HG03025 (cell line): ENCODE data around the gene TNFRSF6B.
"Not testable (repeated sequence)": the region's sequence is repeated elsewhere in the genome, so short reads cannot be mapped to it uniquely, and the experiment has no call there.

ENCODE experiments used
- ATAC-seq: cut with Tn5 transposase; IDR thresholded peaks from one replicate; pipeline ENCODE4 v1.9.1; 2021; ENCODE audit warnings: mild to moderate bottlenecking, moderate library complexity; ENCODE audit not compliant: unreplicated experiment, low FRiP score

The TNFRSF6B gene

GRCh38 chr20:63661959-63662812, 34.3 kb upstream of the TNFRSF6B start:
- ATAC-seq, result no peak

DNA sequence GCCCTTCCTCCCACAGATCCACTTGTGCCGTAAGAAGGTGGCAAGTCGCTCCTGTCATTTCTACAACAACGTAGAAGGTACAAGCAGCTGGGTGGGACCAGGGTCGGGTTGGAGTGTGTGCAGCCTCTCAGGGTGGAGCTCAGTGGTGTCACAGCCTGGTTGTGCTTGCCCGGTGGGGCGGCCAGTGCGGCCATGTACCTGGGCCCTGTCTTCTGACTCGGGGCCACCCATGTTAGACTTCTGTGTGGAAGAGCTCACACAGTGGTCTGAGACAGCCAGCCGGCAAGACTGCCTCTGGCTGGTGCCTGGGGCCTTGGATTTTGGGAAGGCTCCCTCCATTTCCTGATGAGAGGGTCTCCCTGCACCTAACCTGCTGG, 33.7 kb upstream of the TNFRSF6B start:
- ATAC-seq, result no peak

- ATAC-seq, result no peak
These were observed 33.0 kb upstream of the TNFRSF6B start for GRCh38 chr20:63663332-63664066.

DNA sequence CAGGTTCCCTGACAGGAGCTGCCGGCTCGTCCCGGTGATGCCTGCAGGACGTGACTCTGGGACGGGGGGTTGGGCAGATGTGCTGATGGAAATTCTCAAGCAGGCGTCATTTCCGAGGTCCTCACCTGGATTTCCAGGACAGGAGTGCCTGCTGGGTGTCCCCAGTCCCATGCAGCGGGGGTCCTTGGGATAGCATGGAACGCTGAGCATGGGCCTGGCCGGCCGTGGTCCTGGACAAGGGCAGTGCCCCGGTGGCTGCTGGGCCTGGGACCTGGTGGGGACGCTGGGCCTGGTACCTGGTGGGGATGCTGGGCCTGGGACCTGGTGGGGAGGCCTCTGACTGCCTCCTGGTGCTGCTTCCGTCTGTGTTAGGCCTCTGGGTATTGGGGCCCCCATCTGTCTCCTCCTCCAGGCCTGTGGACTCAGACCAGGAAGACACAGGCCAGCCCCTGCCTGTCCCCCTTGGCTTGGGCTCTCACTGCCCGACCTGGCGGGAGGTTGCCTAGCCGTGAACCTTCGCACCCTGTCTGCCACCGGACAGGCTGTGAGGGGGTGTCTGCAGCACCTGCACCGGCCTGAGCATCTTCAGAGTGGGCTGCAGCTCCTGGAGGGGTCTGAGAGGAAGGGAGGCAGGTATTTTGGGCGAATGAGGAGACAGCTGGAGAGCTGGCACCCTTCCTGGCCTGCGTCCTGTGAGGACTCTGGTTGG, 32.2 kb upstream of the TNFRSF6B start:
- ATAC-seq, result no peak

DNA sequence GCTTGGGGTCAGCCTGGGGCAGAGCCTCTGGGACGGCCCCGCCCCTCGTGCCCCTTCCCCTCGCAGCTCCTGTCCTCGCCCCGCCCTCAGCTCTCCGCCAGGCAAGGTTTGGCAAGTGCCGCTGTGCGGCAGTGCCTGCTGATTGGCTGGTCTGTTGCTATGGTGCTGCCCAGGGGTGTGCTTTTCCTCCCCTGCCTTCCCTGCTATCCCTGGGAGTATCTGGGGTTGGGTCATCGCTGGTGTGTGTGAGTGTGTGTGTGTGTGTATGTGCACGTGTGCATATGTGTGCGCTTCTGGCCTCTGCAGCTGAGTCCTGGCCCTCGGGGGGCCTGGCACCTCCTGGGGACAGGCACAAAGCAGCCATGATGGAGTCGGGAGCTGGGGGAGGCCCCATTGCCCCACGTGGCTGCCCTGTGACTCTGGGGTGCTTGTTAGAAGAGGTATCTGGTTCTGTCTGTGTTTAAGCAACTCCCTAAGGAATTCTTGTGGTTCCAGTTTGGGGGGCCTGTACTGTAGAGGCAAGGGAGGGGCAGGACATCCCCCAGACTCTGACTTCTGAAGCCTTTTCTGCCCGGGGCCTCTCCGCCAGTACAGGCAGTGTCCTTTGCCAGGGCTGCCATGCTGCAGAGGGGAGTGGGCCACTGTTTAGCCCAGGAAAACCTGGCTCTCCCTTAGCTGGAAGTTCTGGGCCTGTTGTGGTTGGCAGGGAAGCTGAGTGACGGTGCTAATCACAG, 31.4 kb upstream of the TNFRSF6B start:
- ATAC-seq, result no peak

DNA sequence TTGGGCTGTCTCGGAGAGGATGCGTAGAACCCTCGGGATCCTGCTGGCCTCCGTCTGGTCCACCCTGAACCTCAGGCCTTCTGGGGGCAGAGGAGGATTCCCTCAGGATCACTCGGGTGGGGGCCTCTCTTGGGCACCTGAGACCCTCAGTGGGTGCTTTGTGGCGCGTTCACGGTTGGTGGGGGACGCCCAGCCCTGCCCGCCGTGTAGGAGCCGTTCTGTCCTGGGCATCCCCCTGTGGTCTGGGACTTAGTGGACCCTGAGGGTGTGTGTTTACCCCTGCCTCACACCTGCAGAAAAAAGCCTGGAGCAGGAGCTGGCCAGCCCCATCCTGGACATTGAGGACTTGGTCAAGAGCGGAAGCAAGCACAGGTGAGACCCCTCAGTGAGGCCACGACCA, 30.7 kb upstream of the TNFRSF6B start:
- no peak for ATAC-seq

GRCh38 chr20:63667858-63668257, 28.6 kb upstream of the TNFRSF6B start:
- ATAC-seq, result no peak

DNA sequence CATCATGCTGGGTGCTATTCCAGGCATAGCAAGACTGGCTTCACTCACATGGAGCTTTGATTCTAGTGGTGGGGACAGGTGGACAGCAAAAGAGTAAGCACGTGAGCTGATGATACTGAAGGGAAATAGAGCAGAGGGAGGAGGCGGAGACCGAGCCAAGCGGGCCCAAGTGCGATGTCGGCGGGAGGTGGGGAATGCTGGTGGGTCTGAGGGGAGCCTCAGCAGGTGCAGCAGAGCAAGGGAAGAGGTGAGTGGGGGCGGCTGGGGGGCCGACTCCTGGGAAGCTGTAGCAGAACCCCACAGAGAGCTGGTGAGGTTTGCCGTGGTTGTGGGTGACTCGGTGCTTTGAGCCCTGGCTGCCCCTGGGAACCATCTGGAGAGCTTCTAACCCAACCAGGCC, 28.1 kb upstream of the TNFRSF6B start:
- no peak for ATAC-seq

- ATAC-seq, result not testable (repeated sequence)
These were observed 24.8 kb upstream of the TNFRSF6B start for GRCh38 chr20:63671695-63672094.

DNA sequence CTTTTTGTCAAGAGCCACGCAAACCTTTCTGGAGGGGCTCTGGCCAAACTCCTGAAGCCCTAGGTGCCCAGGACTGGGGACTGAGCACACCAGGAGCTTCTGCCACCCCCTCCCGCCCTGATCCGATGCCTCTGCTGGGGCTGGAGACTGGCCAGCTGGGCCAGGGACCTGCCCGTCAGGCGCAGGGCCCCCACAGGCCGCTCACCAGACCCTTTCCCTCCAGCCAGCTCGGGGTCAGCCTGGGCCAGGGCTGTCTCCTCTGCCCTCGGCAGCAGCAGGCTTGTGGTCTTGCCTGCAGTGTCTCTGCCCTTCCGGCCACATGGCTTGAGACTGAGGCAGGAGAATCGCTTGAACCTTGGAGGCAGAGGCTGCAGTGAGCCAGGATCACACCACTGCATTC, 23.8 kb upstream of the TNFRSF6B start:
- ATAC-seq, result no peak

GRCh38 chr20:63673951-63674350, 22.5 kb upstream of the TNFRSF6B start:
- ATAC-seq, result no peak

- no peak for ATAC-seq
These were observed 20.6 kb upstream of the TNFRSF6B start for GRCh38 chr20:63675681-63676368.

DNA sequence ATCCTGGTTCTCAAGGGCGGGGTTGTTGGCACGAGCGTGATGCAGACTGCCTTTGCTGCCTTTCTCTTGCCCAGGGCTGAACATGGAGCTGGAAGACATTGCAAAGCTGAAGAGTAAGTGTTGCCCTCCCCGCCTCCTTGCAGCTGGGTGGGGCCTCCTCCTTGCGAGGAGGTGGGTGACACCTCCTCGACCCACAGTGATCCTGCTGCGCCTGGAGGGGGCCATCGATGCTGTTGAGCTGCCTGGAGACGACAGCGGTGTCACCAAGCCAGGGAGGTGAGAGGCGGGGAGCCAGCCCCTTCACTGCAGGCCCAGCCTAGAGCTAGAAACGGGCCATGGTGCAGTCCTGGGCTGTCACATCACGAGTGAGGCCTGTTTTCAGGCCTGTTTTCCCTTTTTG, 18.4 kb upstream of the TNFRSF6B start:
- ATAC-seq, result no peak

GRCh38 chr20:63678667-63679465, 17.6 kb upstream of the TNFRSF6B start:
- no peak for ATAC-seq

DNA sequence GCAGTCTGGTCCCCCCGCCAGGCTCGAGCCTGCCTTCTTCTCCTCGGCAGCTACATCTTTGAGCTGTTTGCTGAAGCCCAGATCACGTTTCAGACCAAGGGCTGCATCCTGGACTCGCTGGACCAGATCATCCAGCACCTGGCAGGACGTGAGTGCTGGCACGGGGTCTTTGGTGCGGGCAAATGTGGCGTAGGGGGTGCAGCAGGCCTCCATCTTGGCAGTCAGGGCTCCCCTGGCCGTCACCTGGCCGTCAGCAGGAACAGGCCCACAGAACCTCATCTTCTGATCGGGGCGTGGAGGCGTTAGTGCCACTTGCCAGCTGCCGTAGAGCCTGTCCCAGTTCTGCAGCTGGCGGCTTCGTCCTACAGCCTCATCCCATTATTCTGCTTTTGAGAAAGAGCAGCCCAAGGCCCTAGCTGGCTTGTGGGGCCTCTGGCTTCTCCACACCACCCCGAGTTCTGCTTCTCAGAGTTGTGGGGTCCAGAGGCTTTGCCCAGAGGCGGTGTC, 16.6 kb upstream of the TNFRSF6B start:
- ATAC-seq, result no peak

DNA sequence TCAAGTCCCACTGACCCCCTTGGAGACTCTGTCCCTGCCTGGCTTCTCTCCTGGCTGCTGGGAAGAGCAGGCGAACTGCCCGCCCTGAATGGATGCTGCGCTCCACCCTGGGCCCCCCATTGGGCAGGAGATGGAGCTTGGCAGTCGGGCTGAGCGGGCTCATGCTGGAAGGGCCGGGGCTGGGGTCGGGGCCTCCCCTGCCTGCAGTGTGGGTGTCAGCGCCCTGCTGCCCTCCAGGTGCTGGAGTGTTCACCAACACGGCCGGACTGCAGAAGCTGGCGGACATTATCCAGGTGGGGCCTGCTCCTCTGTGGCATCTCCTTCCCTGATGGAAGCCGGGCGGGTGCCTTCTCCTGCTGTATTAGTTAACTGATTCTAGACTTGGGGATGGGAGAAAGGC, 16.0 kb upstream of the TNFRSF6B start:
- ATAC-seq, result no peak

GRCh38 chr20:63680857-63681608, 15.4 kb upstream of the TNFRSF6B start:
- ATAC-seq, result no peak

DNA sequence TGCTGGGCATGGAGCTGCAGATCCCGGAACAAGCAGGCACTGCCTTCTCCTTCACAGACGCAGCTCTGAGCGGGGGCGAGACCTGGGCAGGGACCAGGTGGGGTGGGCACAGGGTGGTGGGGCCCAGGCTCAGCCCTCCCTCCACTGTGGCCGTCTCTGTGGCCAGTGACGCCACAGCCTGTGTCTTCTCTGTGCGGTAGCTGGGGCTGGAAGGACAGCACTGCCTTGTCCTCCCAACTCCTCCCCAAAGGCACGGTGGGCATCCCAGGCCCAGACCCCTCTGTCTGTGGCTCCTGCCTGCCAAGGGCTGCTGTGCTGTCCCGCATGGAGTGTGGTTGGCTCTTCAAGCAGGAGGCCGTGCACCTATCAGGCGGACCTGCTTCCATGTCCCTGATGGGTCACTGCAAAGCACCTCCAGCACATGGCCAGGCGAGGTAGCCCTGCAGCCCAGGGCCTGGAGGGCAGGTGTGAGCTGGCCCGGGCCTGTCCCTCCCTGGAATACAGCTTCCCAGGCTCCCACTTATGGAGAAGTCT, 14.8 kb upstream of the TNFRSF6B start:
- ATAC-seq, result no peak
